HG03060 (cell line): ENCODE data around the gene UCN.
"Not testable (repeated sequence)": the region's sequence is repeated elsewhere in the genome, so short reads cannot be mapped to it uniquely, and the experiment has no call there.

Experiments used
- ATAC-seq: cut with Tn5 transposase; IDR thresholded peaks from one replicate; pipeline ENCODE4 v1.9.1; 2021; ENCODE audit warnings: low read depth, moderate number of reproducible peaks; ENCODE audit not compliant: unreplicated experiment

The UCN gene

GRCh38 chr2:27315122-27315521 lies 6.9 kb upstream of the UCN start:
- ATAC-seq = no peak

- no peak for ATAC-seq
Measured at GRCh38 chr2:27314709-27315108, 6.5 kb upstream of the UCN start.

GRCh38 chr2:27313882-27314645 lies 5.8 kb upstream of the UCN start:
- ATAC-seq = no peak

- no peak for ATAC-seq
Measured at GRCh38 chr2:27312152-27312551, 3.9 kb upstream of the UCN start.

GRCh38 chr2:27309651-27310050 lies 1.4 kb upstream of the UCN start:
- no peak for ATAC-seq

- ATAC-seq = no peak
Measured at GRCh38 chr2:27307545-27308358, 493 bp downstream of the UCN start.

- no peak for ATAC-seq
Measured at GRCh38 chr2:27307287-27307544, 1.0 kb downstream of the UCN start.

- ATAC-seq = no peak
Measured at GRCh38 chr2:27306573-27307286, 1.5 kb downstream of the UCN start.

GRCh38 chr2:27306136-27306535 lies 2.1 kb downstream of the UCN start:
- ATAC-seq = no peak

- no peak for ATAC-seq
Measured at GRCh38 chr2:27305516-27305915, 2.7 kb downstream of the UCN start.

- ATAC-seq = no peak
Measured at GRCh38 chr2:27304488-27305240, 3.6 kb downstream of the UCN start.

- no peak for ATAC-seq
Measured at GRCh38 chr2:27303093-27304025, 4.9 kb downstream of the UCN start.

GRCh38 chr2:27300606-27301005 lies 7.6 kb downstream of the UCN start:
- ATAC-seq = not testable (repeated sequence)

GRCh38 chr2:27298391-27299080 lies 9.7 kb downstream of the UCN start:
- no peak for ATAC-seq

GRCh38 chr2:27297195-27297594 lies 11.1 kb downstream of the UCN start:
- ATAC-seq = no peak

GRCh38 chr2:27296481-27296880 lies 11.8 kb downstream of the UCN start:
- ATAC-seq = no peak

GRCh38 chr2:27294928-27295327 lies 13.3 kb downstream of the UCN start:
- ATAC-seq = no peak

- ATAC-seq = no peak
Measured at GRCh38 chr2:27291865-27292264, 16.4 kb downstream of the UCN start.

- no peak for ATAC-seq
Measured at GRCh38 chr2:27290549-27290948, 17.7 kb downstream of the UCN start.
